Endothelial cell of umbilical vein (primary cell): ENCODE measurements around the gene EXOC6B.

ENCODE experiments used
- CTCF ChIP-seq, 2 donors: IDR thresholded peaks; 1 replicate in 1 of 2; 2 replicates in 1 of 2; pipeline ENCODE4 v1.5.1; 2011; ENCODE audit warnings: low read length in 2 of 2, mild to moderate bottlenecking in 2 of 2, moderate library complexity in 2 of 2, control low read depth in 1 of 2, inconsistent platforms in 1 of 2, low read depth in 1 of 2; ENCODE audit not compliant: insufficient read depth in 1 of 2; ENCODE audit errors: extremely low read depth in 1 of 2
- EZH2 ChIP-seq: IDR thresholded peaks from 2 replicates; pipeline ENCODE4 v1.6.1; 2012; ENCODE audit warnings: borderline replicate concordance, low read depth, mild to moderate bottlenecking, moderate library complexity, low read length, inconsistent platforms; ENCODE audit not compliant: severe bottlenecking
- JUN ChIP-seq: IDR thresholded peaks from 2 replicates; pipeline ENCODE4 v1.6.1; 2011; ENCODE audit warnings: borderline replicate concordance, low read depth; ENCODE audit not compliant: insufficient read length, insufficient read depth
- POLR2A ChIP-seq: IDR thresholded peaks from 2 replicates; pipeline ENCODE4 v1.6.1; 2012; ENCODE audit warnings: low read depth, mild to moderate bottlenecking, control low read depth, low read length
- POLR2AphosphoS5 ChIP-seq: IDR thresholded peaks from 2 replicates; pipeline ENCODE4 v1.6.1; 2012; ENCODE audit warnings: low read depth, mild to moderate bottlenecking, control low read depth, low read length, moderate library complexity; ENCODE audit not compliant: insufficient read depth

GRCh38 chr2:72361042-72361441 is 464.8 kb downstream of the EXOC6B start:
- no peak for TF ChIP-seq POLR2A
- TF ChIP-seq POLR2AphosphoS5 = no peak
- TF ChIP-seq CTCF (IDR thresholded peaks at IDR 0.05; ENCODE audit: extremely low read depth in 1 of 2, insufficient read depth in 1 of 2, low read depth in 1 of 2, low read length in 2 of 2) = no peak
- TF ChIP-seq EZH2 = no peak
- TF ChIP-seq JUN = no peak
